Stimulated activated CD8-positive, alpha-beta memory T cell treated with anti-CD3 and anti-CD28 coated beads, Interleukin-7, amount 100 ng/mL, for 4 hours (primary cell): ENCODE results near the gene ACP7.
"Not testable (repeated sequence)": the region's sequence is repeated elsewhere in the genome, so short reads cannot be mapped to it uniquely, and the experiment has no call there.

Experiments used
- DNase-seq, 2 donors: peaks; one replicate each; pipeline ENCODE4 v3.0.0-alpha.2; 2020; ENCODE audit warnings: low read depth in 2 of 2

Gene ACP7

GRCh38 chr19:39131255-39131755 lies 47.1 kb downstream of the ACP7 start:
- no peak for DNase-seq

DNA sequence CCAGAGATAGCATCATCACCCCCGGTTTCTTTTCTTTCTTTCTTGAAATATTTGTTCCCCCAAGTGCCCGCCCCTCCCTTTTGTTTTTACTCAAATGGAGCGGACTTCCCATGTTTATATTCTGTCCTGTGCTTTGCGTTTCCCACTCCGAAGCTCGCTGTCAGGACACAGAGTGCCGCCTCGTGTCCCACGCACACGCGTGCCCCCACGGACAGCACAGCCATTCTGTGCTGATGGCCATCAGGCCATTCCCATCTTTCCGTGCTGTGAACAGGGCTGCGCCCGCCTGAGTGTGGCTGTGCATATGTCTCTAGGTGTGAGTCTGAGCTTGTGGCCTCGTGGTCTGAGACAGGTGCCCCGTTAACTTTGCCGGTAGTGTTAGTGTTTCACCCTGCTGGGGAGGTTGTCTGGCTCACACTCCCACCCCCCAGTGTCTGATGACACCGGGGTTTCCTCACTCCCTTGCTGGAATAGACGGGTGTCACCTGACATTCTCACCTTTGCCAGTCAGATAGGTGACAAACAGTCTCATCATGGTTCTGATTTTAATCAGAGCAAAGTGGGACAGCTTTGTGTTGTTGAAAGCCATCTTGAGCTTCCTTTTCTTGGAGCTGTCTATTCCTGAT lies 48.3 kb downstream of the ACP7 start:
- DNase-seq, result no peak

DNA sequence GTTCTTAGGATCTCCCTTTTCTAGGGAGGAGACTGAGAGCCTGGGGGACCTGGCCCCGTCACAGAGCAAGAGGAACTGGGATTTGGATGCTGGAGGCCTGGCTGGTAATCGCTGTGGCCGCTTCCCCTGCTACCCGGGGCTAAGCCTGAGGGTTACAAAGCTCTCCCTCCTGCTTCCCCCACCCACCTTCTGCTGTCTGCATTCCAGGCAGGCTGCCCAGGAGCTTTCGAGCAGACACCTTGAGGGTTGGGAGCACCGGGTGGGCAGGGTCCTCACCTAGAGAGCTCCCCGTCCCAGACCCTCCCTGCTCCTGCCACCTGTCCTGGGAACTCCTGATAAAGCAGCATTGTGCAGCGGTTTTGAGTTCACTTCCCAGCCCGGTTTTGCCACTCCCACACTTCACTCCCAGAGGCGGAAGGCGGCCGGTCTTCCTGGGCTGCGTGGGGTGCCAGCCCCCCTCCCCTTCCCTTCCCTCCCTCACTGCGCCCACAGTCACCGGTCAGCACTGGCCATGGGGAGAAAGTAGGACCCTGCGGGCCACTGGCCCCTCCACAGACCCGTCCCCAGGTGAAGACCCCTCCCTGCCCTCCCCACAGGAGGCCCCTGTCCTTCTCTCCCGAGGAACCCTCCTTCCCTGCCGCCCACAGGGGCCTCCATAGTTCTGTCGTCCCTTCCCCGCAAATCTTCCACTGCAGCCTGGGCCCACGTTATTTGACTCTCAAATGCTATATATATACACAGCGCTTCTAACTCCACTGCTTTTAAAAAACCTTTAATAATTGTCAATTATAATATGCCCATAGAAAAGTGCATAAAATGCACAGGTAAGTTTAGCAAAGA lies 49.5 kb downstream of the ACP7 start:
- no peak for DNase-seq

GRCh38 chr19:39135701-39136100 lies 51.5 kb downstream of the ACP7 start:
- no peak for DNase-seq

DNA sequence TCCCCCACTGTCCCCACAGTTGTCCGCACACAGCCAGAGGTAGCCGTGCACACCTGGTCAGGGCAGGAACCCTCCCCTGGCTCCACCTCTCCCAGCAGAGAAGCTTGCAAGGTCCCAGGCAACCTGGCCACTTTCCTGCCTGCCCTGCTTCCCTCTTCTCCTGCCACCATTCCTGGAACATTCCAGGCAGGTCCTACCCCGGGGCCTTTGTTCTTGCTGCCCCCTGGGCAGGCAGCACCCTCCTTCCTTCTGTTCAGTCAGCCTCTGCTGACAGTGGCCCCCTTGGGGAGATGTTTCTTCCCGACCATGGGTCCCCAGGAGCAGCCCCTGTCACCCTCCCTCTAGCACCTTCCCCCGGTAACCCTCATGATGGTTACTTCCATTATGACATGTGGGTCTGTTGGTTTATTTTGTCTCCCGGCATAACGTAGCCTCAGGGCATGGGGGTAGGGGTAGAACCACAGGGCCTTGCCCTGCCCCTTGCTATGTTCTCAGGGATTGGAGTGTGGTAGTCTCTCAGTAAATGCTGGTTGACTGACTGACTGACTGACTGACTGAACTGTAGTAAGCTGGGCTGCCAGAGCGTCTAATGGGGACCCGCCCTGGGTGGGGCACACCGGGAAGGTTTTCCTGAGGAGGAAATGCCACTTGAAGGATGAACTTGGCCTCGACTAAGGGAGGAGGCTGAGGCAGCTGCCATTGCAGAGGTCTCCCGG lies 52.2 kb downstream of the ACP7 start:
- DNase-seq, result no peak

- DNase-seq, result no peak
These were observed 53.0 kb downstream of the ACP7 start for GRCh38 chr19:39137131-39137530.

- DNase-seq, result no peak
These were observed 54.3 kb downstream of the ACP7 start for GRCh38 chr19:39138221-39139211.

DNA sequence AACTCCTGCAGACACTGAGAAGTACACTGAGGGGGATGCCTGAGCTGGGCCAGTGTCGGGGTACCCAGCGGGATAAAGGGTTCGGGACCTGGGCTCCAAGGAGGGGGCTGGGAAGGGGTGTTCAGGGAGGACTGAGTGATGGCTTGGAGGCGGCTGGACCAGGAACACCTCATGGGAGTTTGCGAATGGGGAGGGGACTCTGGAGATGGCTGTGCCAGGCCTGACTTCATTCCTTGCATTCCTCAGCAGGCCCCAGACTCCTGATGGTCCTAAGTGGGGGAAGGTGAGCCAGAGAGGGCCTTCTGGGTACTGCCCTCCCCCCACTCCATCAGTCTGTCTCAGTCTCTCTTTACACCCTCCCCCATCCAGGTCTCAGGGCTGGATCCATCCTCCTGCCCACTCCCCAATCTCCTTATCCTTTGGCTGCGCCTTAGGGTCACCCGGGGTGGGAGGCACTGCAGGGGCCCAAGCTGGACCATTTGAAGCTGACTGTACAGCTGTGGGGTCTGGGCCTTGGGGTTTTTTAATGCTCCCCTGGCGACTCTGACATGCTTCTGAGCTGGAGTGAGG lies 55.2 kb downstream of the ACP7 start:
- no peak for DNase-seq

DNA sequence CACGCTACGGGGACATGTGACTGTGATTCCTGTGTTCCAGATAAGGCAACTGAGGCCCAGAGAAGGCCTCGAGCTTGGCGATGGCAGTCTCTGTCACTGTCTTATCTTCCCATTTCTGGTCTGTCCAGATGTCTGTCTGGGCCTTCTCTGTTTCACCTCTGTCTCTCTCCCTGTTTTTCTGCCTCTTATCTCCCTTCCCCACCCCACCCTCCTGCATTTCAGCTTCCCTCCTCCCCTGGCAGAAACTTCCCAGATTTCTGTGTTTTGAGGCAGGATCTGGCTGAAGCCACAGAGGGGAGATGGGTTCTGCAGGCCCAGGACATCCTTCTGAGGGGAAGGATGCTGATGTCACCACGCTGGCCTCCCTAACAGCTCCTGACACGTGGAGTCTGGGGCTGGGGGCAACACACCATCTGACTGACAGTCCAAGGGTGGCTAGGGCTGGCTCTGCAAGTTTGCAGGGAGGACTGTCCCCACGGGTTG lies 55.8 kb downstream of the ACP7 start:
- no peak for DNase-seq

DNA sequence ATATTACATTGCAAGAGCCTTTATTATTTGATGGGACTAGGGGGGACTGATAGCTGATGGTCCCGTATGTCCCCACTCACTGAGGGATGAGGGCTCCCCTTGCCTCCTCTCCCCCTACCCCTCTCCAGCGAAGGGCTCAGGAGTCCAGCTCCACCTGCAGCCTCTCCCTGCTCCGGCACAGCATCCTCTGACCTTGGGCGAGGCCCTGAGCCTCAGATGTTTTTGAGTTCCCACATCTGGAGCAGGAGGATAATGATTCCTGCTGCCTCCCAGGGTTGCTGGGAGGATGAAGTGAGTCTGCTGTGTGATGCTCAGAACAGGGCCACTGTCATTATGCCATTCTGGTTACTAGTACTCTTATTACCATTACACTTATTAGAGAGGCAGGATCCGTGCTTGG lies 56.4 kb downstream of the ACP7 start:
- DNase-seq, result no peak

DNA sequence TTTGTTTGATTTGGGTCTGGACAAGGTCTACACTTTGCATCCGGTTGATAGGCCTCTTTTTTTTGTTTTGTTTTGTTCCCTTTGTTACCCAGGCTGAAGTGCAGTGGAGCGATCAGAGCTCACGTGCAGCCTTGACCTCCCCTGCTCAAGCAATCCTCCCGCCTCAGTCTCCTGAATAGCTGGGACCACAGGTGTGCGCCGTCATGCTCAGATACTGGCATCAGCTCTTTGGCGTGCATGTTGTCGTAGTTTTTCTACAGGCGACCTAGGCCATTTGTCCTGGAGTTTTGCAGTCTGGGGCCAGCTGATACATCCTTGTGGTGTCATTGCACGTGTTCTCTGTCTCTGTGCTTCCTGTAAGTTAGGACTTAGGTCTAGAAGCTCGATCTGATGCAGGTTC lies 57.8 kb downstream of the ACP7 start:
- DNase-seq, result no peak

GRCh38 chr19:39142630-39143029 lies 58.5 kb downstream of the ACP7 start:
- no peak for DNase-seq

GRCh38 chr19:39143757-39144289 lies 59.7 kb downstream of the ACP7 start:
- DNase-seq, result not testable (repeated sequence)

- DNase-seq, result no peak
These were observed 60.3 kb downstream of the ACP7 start for GRCh38 chr19:39144290-39145071.

- DNase-seq, result no peak
These were observed 61.2 kb downstream of the ACP7 start for GRCh38 chr19:39145180-39145953.

DNA sequence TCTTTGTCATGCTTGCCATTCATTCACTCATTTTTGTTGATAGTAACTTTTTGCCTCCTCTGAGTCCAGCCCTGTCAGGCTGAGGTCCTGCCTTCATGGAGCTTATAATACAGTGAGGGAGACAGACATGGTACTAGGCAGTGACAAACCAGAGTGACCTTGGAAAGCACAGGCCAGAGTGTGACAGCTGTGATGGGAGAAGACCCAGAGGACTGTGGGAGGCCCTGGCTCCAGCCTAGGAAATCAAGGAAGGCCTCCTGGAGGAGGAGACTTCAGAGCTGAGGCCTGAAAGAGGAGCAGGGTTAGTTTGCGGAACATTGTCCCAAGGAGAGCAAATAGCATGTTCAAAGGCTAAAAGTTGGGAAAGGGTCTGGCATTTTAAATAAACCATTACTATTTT lies 61.9 kb downstream of the ACP7 start:
- DNase-seq, result no peak

GRCh38 chr19:39146686-39147450 lies 62.7 kb downstream of the ACP7 start:
- DNase-seq, result no peak

DNA sequence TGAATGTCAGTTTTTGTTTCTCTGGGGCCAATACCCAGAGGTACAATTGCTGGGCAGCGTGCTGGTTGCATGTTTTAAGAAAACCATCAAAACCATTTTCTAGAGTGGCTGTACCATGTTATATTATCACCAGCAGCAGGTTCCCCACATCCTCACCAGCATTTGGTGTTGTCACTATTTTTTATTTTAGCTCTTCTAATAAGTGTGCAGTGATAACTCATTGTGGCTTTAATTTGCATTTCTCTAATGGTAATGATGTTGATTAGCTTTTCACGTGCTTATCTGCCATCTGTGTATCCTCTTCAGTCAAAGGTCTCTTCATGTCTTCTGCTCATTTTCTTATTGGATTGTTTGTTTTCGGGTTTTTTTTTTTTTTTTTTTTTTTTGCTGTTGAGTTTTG lies 63.3 kb downstream of the ACP7 start:
- DNase-seq, result no peak
